ENCODE data around the gene KRTAP10-1.

KRTAP10-1 gene

GRCh38 chr21:44528634-44528995, 11.4 kb downstream of the KRTAP10-1 start:
- TF ChIP-seq CTCF (conservative IDR thresholded peaks at IDR 0.05): no peak
- H3K27ac ChIP-seq: no peak overlapping the region

- TF ChIP-seq CTCF (conservative IDR thresholded peaks at IDR 0.05): no peak
- no peak overlapping the region for H3K27ac ChIP-seq
These were observed 11.9 kb downstream of the KRTAP10-1 start for GRCh38 chr21:44527983-44528633.

GRCh38 chr21:44527156-44527982, 12.6 kb downstream of the KRTAP10-1 start:
- TF ChIP-seq CTCF (conservative IDR thresholded peaks at IDR 0.05): no peak
- no peak overlapping the region for H3K27ac ChIP-seq

GRCh38 chr21:44526096-44526997, 13.6 kb downstream of the KRTAP10-1 start:
- no peak overlapping the region for H3K27ac ChIP-seq
- no peak for TF ChIP-seq CTCF (conservative IDR thresholded peaks at IDR 0.05)

- H3K27ac ChIP-seq: no peak overlapping the region
- TF ChIP-seq CTCF (conservative IDR thresholded peaks at IDR 0.05): no peak
These were observed 14.5 kb downstream of the KRTAP10-1 start for GRCh38 chr21:44525391-44526095.

- TF ChIP-seq CTCF (conservative IDR thresholded peaks at IDR 0.05): no peak
- H3K27ac ChIP-seq: no peak overlapping the region
These were observed 15.3 kb downstream of the KRTAP10-1 start for GRCh38 chr21:44524414-44525371.

Data from VCaP (cell line).